GM23248 (cell line): ENCODE results near the gene RUBCNL.

Experiments used
- EZH2 ChIP-seq: fragments of 200-600 bp; sonication (generic); IDR thresholded peaks from 2 replicates; pipeline ENCODE4 v1.6.1; 2018; ENCODE audit warnings: antibody characterized with exemption, mild to moderate bottlenecking; ENCODE audit not compliant: insufficient read depth, poor library complexity, severe bottlenecking
- EZH2phosphoT487 ChIP-seq: fragments of 200-600 bp; sonication (generic); IDR thresholded peaks from 2 replicates; pipeline ENCODE4 v1.6.1; 2018; ENCODE audit warnings: antibody characterized with exemption, moderate library complexity, mild to moderate bottlenecking, low read depth; ENCODE audit not compliant: insufficient read depth

DNA sequence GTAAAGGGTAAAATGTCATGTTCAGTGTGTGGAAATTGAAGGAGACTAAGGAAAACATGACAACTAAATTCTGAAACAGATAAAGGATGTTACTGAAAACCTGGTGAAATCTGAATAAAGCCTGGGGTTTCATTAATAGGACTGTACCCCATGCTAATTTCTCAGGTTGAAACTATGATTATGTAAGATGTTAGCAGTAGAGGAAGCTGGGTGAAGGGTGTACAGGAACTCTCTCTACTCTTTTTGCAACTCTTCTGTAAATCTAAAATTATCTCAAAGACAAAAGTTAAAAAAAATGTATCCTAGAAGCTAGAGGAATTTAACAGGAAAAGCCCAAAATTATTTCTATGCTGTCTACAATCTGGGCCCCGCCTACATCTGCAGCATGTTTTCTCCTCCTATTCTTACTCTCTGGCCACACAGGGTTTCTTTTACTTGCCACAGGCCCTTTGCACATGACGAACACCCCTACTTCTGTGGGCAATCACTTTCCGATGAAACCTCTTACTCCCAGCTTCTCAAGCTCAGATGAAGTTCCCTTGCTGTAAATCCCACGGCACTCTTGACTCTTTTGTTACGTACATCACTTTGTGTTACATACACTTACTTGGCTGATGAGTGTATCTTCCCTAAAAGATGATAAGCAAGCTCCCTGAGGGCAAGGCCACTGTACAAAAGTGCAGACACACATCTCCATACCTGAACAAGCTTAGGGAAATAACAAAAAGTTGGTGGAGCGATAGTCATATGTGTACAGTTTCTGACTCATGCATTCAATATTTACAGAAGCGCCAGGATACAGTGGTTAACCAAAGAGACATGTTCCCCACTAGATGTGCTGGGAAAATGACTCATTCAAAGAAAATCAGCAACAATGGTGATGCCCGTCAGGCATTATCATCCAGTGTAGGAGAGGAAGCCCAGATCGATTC lies 32.6 kb downstream of the RUBCNL start:
- no peak for TF ChIP-seq EZH2phosphoT487
- TF ChIP-seq EZH2: no peak
